A549 (cell line): Measurements from ENCODE around the gene CCDC63. TPM values are rescaled to one million over a fixed set of nuclear protein-coding genes. Genes with fewer than 3 reads are reported as not detected.
"Not testable (repeated sequence)": the region's sequence is repeated elsewhere in the genome, so short reads cannot be mapped to it uniquely, and the experiment has no call there.

Experiments used
- ATAC-seq, 2 experiments: fragments of 200-7000 bp in 1 of 2; fragments of >200 bp in 1 of 2; cut with Nextera tagmentation in 1 of 2; cut with Tn5 transposase in 1 of 2; 3 replicates each; pipeline versions ENCODE4 v1.8.0 to v1.9.1; 2018 to 2020; ENCODE audit warnings: mild to moderate bottlenecking in 1 of 2, moderate library complexity in 1 of 2
- CTCF ChIA-PET: fragments of 300-600 bp; sonication (Branson Sonifier 250); formaldehyde crosslinking; extraction: SDS; loops from one replicate; lab custom pipeline; 2021; ENCODE audit warnings: antibody characterized with exemption, inconsistent platforms; lab: Yijun Ruan, JAX
- POLR2A ChIA-PET: fragments of 350-600 bp; formaldehyde crosslinking; extraction: SDS; loops from one replicate; lab custom pipeline; 2021; ENCODE audit warnings: antibody characterized with exemption, inconsistent platforms; lab: Yijun Ruan, JAX
- DNase-seq, 2 experiments: peaks; one replicate each; pipeline versions ENCODE4 v3.0.0 to v3.0.0-alpha.2; 2011 to 2016; ENCODE audit warnings: low read depth in 1 of 2, low spot score in 1 of 2
- FAIRE-seq: peaks from 2 replicates; lab custom pipeline; 2011; peaks lifted over from hg19 to GRCh38; lab: Jason Lieb, UNC
- H3K27ac ChIP-seq, 2 experiments: fragments of >200 bp; sonication (Bioruptor Twin); formaldehyde crosslinking; 3 replicates each; pipeline ENCODE4 v1.5.1; 2016 to 2017
- H3K4me1 ChIP-seq: fragments of >200 bp; sonication (Bioruptor Twin); formaldehyde crosslinking; 3 replicates; pipeline ENCODE4 v1.6.1; 2016
- H3K4me2 ChIP-seq: fragments of >200 bp; sonication (Bioruptor Twin); formaldehyde crosslinking; 3 replicates; pipeline ENCODE4 v1.6.1; 2016
- H3K4me3 ChIP-seq: fragments of >200 bp; sonication (Bioruptor Twin); formaldehyde crosslinking; 3 replicates; pipeline ENCODE4 v1.5.1; 2016
- H3K9me3 ChIP-seq: fragments of >200 bp; sonication (Bioruptor Twin); formaldehyde crosslinking; 3 replicates; pipeline ENCODE4 v1.6.1; 2016
- CBX8 ChIP-seq: fragments of 200-600 bp; sonication (generic); IDR thresholded peaks from 2 replicates; pipeline ENCODE4 v1.6.1; 2016
- ESRRA ChIP-seq: fragments of 150-350 bp; IDR thresholded peaks from 2 replicates; pipeline ENCODE4 v1.6.1; 2014; ENCODE audit warnings: mild to moderate bottlenecking, low read length, borderline replicate concordance
- FOSB ChIP-seq: fragments of 250-450 bp; sonication (Bioruptor Pico); IDR thresholded peaks from 2 replicates; pipeline ENCODE4 v1.5.0; 2020; ENCODE audit warnings: mild to moderate bottlenecking, moderate library complexity
- FOXS1 ChIP-seq: fragments of 250-450 bp; sonication (Bioruptor Pico); IDR thresholded peaks from 2 replicates; pipeline ENCODE4 v1.5.0; 2020; ENCODE audit warnings: mild to moderate bottlenecking, moderate library complexity
- HDAC2 ChIP-seq: fragments of 200-600 bp; sonication (generic); IDR thresholded peaks from 2 replicates; pipeline ENCODE4 v1.6.1; 2016
- HEYL ChIP-seq: fragments of 250-450 bp; sonication (Bioruptor Pico); IDR thresholded peaks from 2 replicates; pipeline ENCODE4 v1.8.0; 2021; ENCODE audit warnings: mild to moderate bottlenecking, moderate library complexity
- HOXA7 ChIP-seq: fragments of 250-450 bp; sonication (Bioruptor Pico); IDR thresholded peaks from 2 replicates; pipeline ENCODE4 v1.5.0; 2020; ENCODE audit warnings: mild to moderate bottlenecking, moderate library complexity
- HOXB13 ChIP-seq: fragments of 250-450 bp; sonication (Bioruptor Pico); IDR thresholded peaks from 2 replicates; pipeline ENCODE4 v1.5.0; 2020; ENCODE audit warnings: low read depth, mild to moderate bottlenecking, moderate library complexity
- JUNB ChIP-seq: fragments of >200 bp; sonication (Bioruptor Twin); formaldehyde crosslinking; IDR thresholded peaks from 2 replicates; pipeline ENCODE4 v1.6.1; 2016
- NPAS2 ChIP-seq: fragments of 250-450 bp; sonication (Bioruptor Pico); IDR thresholded peaks from 2 replicates; pipeline ENCODE4 v1.8.0; 2022; ENCODE audit warnings: mild to moderate bottlenecking, moderate library complexity, borderline replicate concordance
- POLR2AphosphoS2 ChIP-seq: conservative IDR thresholded peaks from 2 replicates; pipeline ENCODE4 v1.6.1; 2012; ENCODE audit warnings: low read length, improper control_type of control experiment, inconsistent platforms
- RAD21 ChIP-seq, 2 experiments: fragments of >200 bp in 1 of 2; sonication (Bioruptor Twin) in 1 of 2; formaldehyde crosslinking in 1 of 2; IDR thresholded peaks in 1 of 2; conservative IDR thresholded peaks in 1 of 2; 2 replicates in 1 of 2; 3 replicates in 1 of 2; pipeline ENCODE4 v1.6.1; 2012 to 2018; ENCODE audit warnings: inconsistent platforms in 1 of 2
- RCOR1 ChIP-seq: fragments of 150-350 bp; IDR thresholded peaks from 2 replicates; pipeline ENCODE4 v1.6.1; 2014; ENCODE audit warnings: antibody characterized with exemption, low read length, low read depth
- RFX5 ChIP-seq: fragments of 450-650 bp; IDR thresholded peaks from 2 replicates; pipeline ENCODE4 v1.7.1; 2014; ENCODE audit warnings: antibody characterized with exemption, mild to moderate bottlenecking, moderate library complexity
- RNF2 ChIP-seq: fragments of 200-600 bp; sonication (generic); IDR thresholded peaks from 2 replicates; pipeline ENCODE4 v1.6.1; 2016; ENCODE audit warnings: low read depth, mild to moderate bottlenecking, antibody characterized with exemption, moderate library complexity, borderline replicate concordance
- SREBF2 ChIP-seq: fragments of 450-650 bp; IDR thresholded peaks from 2 replicates; pipeline ENCODE4 v1.6.1; 2014; ENCODE audit warnings: mild to moderate bottlenecking, moderate library complexity
- TFCP2L1 ChIP-seq: fragments of 250-450 bp; sonication (Bioruptor Pico); IDR thresholded peaks from 2 replicates; pipeline ENCODE4 v1.5.0; 2021; ENCODE audit warnings: mild to moderate bottlenecking
- ZNF302 ChIP-seq: fragments of 250-450 bp; sonication (Bioruptor Pico); IDR thresholded peaks from 2 replicates; pipeline ENCODE4 v1.9.0; 2021; ENCODE audit warnings: inconsistent platforms, mild to moderate bottlenecking, moderate library complexity
- WGBS: methylation state at CpG from one replicate; pipeline ENCODE4 v1.1.6; 2017; ENCODE audit errors: missing lambda C conversion rate; 5-methylcytosine and 5-hydroxymethylcytosine counted together
- polyA plus RNA-seq, 4 experiments: library from polyadenylated mRNA; depleted of rRNA in 3 of 4; stranded (reverse); fragments of >200 nt; fragmentation: RNase III in 1 of 4; extraction: RNeasy Plus Mini Kit Qiagen cat#74134 plus additional on column Dnase treatment in 1 of 4; gene quantifications; 2 replicates in 3 of 4; 3 replicates in 1 of 4; pipeline ENCODE4 v1.2.3, GENCODE V29; 2011 to 2017
- TF ChIP-seq, protein P1 (sequence below): fragments of 450-650 bp; IDR thresholded peaks from 2 replicates; pipeline ENCODE4 v1.6.1; 2014; ENCODE audit warnings: antibody characterized with exemption
- TF ChIP-seq, protein P2 (sequence below): fragments of 250-450 bp; sonication (Bioruptor Pico); IDR thresholded peaks from 2 replicates; pipeline ENCODE4 v1.5.0; 2021; ENCODE audit warnings: mild to moderate bottlenecking, moderate library complexity, borderline replicate concordance
- TF ChIP-seq, protein P3 (sequence below): fragments of >200 bp; sonication (Bioruptor Twin); formaldehyde crosslinking; IDR thresholded peaks from 3 replicates; pipeline ENCODE4 v1.6.1; 2016
- TF ChIP-seq, protein P4 (sequence below): fragments of 200-600 bp; sonication (generic); IDR thresholded peaks from 2 replicates; pipeline ENCODE4 v1.6.1; 2016; ENCODE audit warnings: antibody characterized with exemption, mild to moderate bottlenecking, moderate library complexity

CCDC63 gene
- polyA plus RNA-seq, 2 of the 4 experiments (the other 2 are of a cell fraction), result 0.04 TPM; not detected in 1

DNA sequence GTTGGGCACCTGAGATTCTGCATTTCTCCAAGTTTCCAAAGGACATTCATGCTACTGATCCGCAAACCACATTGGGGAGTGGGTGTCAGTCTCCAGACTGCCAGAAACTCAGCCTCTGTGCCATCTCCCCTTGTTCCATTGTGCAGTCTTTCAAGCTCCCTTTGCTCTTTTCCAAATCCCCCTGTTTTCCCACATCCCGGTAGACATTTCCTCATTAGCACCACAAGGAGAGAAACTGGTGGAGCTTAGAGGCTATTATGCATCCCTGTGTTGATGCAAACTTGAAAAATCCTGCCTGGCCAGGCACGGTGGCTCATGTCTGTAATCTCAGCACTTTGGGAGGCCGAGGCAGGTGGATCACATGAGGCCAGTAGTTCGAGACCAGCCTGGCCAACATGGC is 10.7 kb downstream of the CCDC63 start:
- Histone ChIP-seq H3K9me3 (no peaks in the 10 kb centered on the region), H3K4me2 (no peak overlapping the region), H3K4me3 (no peak overlapping the region), H3K27ac (no peak overlapping the region), H3K4me1 (no peaks in the 10 kb centered on the region)
- no peak for DNase-seq
- POLR2A ChIA-PET, result no interaction called here
- ATAC-seq, result no peak
- CTCF ChIA-PET, result interaction anchor here (1.6 kb wide), 1 partner anchor 41 kb away, joined by 3 read pairs; no protein-coding TSS in a partner anchor
- TF ChIP-seq HEYL (CRISPR knock-in tag) (no peak), HOXA7 (CRISPR knock-in tag) (no peak), HDAC2 (no peak), SREBF2 (no peak), ESRRA (no peak), FOSB (CRISPR knock-in tag) (no peak), RCOR1 (no peak), HOXB13 (CRISPR knock-in tag) (no peak), RFX5 (no peak), RNF2 (no peak), FOXS1 (no peak), NPAS2 (no peak)
- TF ChIP-seq, protein P1, sequence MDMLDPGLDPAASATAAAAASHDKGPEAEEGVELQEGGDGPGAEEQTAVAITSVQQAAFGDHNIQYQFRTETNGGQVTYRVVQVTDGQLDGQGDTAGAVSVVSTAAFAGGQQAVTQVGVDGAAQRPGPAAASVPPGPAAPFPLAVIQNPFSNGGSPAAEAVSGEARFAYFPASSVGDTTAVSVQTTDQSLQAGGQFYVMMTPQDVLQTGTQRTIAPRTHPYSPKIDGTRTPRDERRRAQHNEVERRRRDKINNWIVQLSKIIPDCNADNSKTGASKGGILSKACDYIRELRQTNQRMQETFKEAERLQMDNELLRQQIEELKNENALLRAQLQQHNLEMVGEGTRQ, result no peak
- TF ChIP-seq, protein P2, sequence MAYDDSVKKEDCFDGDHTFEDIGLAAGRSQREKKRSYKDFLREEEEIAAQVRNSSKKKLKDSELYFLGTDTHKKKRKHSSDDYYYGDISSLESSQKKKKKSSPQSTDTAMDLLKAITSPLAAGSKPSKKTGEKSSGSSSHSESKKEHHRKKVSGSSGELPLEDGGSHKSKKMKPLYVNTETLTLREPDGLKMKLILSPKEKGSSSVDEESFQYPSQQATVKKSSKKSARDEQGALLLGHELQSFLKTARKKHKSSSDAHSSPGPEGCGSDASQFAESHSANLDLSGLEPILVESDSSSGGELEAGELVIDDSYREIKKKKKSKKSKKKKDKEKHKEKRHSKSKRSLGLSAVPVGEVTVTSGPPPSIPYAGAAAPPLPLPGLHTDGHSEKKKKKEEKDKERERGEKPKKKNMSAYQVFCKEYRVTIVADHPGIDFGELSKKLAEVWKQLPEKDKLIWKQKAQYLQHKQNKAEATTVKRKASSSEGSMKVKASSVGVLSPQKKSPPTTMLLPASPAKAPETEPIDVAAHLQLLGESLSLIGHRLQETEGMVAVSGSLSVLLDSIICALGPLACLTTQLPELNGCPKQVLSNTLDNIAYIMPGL (CRISPR knock-in tag), result no peak
- no peak for FAIRE-seq
- WGBS, result 65% methylated on average over 5 of the region's 5 CpGs

DNA sequence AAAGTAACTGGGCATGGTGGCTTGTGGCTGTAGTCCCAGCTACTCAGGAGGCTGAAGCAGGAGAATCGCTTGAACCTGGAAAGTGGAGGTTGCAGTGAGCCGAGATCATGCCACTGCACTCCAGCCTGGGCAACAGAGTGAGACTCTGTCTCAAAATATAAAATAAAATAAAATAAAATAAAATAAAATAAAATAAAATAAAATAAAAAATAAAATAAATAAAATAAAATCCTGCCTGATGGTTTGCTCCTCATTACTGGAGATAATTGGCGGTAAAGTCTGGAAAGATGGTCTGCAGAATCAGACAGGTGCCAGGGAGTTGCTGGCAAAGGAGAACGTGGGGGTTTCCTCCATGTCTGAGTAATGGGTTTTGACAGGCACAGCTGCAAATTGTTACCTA is 11.2 kb downstream of the CCDC63 start:
- H3K4me1 ChIP-seq, DNase-seq, H3K27ac ChIP-seq, POLR2A ChIA-PET, H3K9me3 ChIP-seq, H3K4me2 ChIP-seq, ATAC-seq, FAIRE-seq, CTCF ChIA-PET, H3K4me3 ChIP-seq: not testable (repeated sequence)
- WGBS, result 88% methylated on average over 4 of the region's 4 CpGs

GRCh38 chr12:110858848-110859247 is 12.1 kb downstream of the CCDC63 start:
- 75% methylated on average over 8 of the region's 8 CpGs for WGBS
- H3K4me2 ChIP-seq, result no peak overlapping the region
- H3K9me3 ChIP-seq, result no peaks in the 10 kb centered on the region
- FAIRE-seq, result no peak
- no peak overlapping the region for H3K4me3 ChIP-seq
- DNase-seq, result no peak
- H3K27ac ChIP-seq, result no peak overlapping the region
- no peak for TF ChIP-seq POLR2AphosphoS2
- TF ChIP-seq, protein P1, result no peak
- peak; percentile 55 to 58; a peak in 4 of 6 replicates for ATAC-seq
- H3K4me1 ChIP-seq, result no peaks in the 10 kb centered on the region
- POLR2A ChIA-PET, result no interaction called here
- CTCF ChIA-PET, result no interaction called here

- H3K4me2 ChIP-seq, result no peak overlapping the region
- CTCF ChIA-PET, result interaction anchor here (0.6 to 2.4 kb wide), 4 partner anchors 26 to 989 kb away, joined by 3 to 11 read pairs (median 3); no protein-coding TSS in a partner anchor
- TF ChIP-seq TFCP2L1 (CRISPR knock-in tag) (no peak), SREBF2 (no peak), CBX8 (no peak), ESRRA (no peak), HEYL (CRISPR knock-in tag) (no peak), JUNB (no peak), ZNF302 (CRISPR knock-in tag) (no peak), RAD21 (conservative IDR thresholded peaks at IDR 0.05 in 1 of 2, IDR thresholded peaks at IDR 0.05 in 1 of 2) (no peak)
- TF ChIP-seq, protein P3, sequence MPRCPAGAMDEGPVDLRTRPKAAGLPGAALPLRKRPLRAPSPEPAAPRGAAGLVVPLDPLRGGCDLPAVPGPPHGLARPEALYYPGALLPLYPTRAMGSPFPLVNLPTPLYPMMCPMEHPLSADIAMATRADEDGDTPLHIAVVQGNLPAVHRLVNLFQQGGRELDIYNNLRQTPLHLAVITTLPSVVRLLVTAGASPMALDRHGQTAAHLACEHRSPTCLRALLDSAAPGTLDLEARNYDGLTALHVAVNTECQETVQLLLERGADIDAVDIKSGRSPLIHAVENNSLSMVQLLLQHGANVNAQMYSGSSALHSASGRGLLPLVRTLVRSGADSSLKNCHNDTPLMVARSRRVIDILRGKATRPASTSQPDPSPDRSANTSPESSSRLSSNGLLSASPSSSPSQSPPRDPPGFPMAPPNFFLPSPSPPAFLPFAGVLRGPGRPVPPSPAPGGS, result no peak
- TF ChIP-seq, protein P4, sequence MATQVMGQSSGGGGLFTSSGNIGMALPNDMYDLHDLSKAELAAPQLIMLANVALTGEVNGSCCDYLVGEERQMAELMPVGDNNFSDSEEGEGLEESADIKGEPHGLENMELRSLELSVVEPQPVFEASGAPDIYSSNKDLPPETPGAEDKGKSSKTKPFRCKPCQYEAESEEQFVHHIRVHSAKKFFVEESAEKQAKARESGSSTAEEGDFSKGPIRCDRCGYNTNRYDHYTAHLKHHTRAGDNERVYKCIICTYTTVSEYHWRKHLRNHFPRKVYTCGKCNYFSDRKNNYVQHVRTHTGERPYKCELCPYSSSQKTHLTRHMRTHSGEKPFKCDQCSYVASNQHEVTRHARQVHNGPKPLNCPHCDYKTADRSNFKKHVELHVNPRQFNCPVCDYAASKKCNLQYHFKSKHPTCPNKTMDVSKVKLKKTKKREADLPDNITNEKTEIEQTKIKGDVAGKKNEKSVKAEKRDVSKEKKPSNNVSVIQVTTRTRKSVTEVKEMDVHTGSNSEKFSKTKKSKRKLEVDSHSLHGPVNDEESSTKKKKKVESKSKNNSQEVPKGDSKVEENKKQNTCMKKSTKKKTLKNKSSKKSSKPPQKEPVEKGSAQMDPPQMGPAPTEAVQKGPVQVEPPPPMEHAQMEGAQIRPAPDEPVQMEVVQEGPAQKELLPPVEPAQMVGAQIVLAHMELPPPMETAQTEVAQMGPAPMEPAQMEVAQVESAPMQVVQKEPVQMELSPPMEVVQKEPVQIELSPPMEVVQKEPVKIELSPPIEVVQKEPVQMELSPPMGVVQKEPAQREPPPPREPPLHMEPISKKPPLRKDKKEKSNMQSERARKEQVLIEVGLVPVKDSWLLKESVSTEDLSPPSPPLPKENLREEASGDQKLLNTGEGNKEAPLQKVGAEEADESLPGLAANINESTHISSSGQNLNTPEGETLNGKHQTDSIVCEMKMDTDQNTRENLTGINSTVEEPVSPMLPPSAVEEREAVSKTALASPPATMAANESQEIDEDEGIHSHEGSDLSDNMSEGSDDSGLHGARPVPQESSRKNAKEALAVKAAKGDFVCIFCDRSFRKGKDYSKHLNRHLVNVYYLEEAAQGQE, result no peak
Observed at GRCh38 chr12:110860833-110861296, 14.1 kb downstream of the CCDC63 start.

More at GRCh38 chr12:110860833-110861296, 14.1 kb downstream of the CCDC63 start:
- Histone ChIP-seq H3K27ac (no peak overlapping the region), H3K4me1 (no peaks in the 10 kb centered on the region), H3K9me3 (no peaks in the 10 kb centered on the region), H3K4me3 (no peak overlapping the region)
- FAIRE-seq (no peak), DNase-seq (no peak), ATAC-seq (no peak)
- 75% methylated on average over 8 of the region's 8 CpGs for WGBS
- POLR2A ChIA-PET, result no interaction called here
